ENCODE measurements around the gene CCDC92. TPM values are rescaled to one million over a fixed set of nuclear protein-coding genes. Genes with fewer than 3 reads are reported as not detected.

Gene CCDC92
- total RNA-seq, 1 donor from 2014 or later, result 38.9 TPM

DNA sequence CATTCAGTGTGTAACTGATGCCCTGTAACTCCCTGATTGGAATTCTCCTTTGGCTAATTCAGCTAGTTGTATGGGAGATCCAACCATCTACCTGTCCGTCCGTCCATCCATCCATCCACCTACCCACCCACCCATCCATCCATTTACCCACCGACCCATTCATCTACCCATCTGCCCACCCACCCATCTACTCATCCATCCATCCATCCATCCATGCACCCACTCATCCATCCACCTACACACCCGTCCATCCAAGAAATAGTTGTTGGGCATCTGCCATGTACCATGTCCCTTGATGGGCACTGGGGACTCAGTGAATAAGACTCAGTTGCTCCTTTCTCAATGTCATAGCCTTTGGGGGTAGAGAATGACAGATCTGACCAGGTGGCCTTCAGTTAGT is 48.1 kb downstream of the CCDC92 start:
- Mint-ChIP-seq H3K4me3 (ENCODE audit: unreplicated experiment) (no peak overlapping the region), H3K9me3 (ENCODE audit: unreplicated experiment) (no peaks in the 10 kb centered on the region), H3K4me1 (ENCODE audit: low read depth, unreplicated experiment) (no peaks in the 10 kb centered on the region), H3K27ac (ENCODE audit: unreplicated experiment) (no peak overlapping the region), H3K27me3 (ENCODE audit: low read depth, unreplicated experiment) (peaks cover 19% of the 10 kb centered on the region), H3K36me3 (ENCODE audit: low read depth, unreplicated experiment) (no peaks in the 10 kb centered on the region)
- Histone ChIP-seq H3K36me3 (ENCODE audit: insufficient read depth, low read length) (no peaks in the 10 kb centered on the region), H3K27ac (ENCODE audit: low read depth, low read length) (no peak overlapping the region), H3K4me1 (ENCODE audit: insufficient read depth, low read length) (no peaks in the 10 kb centered on the region), H3K4me2 (ENCODE audit: low read length) (no peak overlapping the region), H3K27me3 (ENCODE audit: insufficient read depth, low read length) (no peaks in the 10 kb centered on the region), H2AFZ (ENCODE audit: low read depth, low read length) (no peak overlapping the region), H3K9ac (ENCODE audit: low read length) (no peak overlapping the region), H3K4me3 (ENCODE audit: insufficient read depth, low read depth, low read length) (no peak overlapping the region), H3K79me2 (ENCODE audit: insufficient read depth, low read length) (no peaks in the 10 kb centered on the region), H4K20me1 (ENCODE audit: insufficient read depth, low read length) (no peaks in the 10 kb centered on the region), H3K9me3 (ENCODE audit: insufficient read depth, low read depth, low read length) (no peaks in the 10 kb centered on the region)
- DNase-seq (ENCODE audit: low read depth) (no peak), FAIRE-seq (no peak)
- TF ChIP-seq, protein P1, sequence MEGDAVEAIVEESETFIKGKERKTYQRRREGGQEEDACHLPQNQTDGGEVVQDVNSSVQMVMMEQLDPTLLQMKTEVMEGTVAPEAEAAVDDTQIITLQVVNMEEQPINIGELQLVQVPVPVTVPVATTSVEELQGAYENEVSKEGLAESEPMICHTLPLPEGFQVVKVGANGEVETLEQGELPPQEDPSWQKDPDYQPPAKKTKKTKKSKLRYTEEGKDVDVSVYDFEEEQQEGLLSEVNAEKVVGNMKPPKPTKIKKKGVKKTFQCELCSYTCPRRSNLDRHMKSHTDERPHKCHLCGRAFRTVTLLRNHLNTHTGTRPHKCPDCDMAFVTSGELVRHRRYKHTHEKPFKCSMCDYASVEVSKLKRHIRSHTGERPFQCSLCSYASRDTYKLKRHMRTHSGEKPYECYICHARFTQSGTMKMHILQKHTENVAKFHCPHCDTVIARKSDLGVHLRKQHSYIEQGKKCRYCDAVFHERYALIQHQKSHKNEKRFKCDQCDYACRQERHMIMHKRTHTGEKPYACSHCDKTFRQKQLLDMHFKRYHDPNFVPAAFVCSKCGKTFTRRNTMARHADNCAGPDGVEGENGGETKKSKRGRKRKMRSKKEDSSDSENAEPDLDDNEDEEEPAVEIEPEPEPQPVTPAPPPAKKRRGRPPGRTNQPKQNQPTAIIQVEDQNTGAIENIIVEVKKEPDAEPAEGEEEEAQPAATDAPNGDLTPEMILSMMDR (IDR thresholded peaks at IDR 0.05; ENCODE audit: insufficient read depth, low read depth, low read length), result no peak
- no peak for TF ChIP-seq EZH2 (IDR thresholded peaks at IDR 0.05; ENCODE audit: insufficient read depth, low read length)

DNA sequence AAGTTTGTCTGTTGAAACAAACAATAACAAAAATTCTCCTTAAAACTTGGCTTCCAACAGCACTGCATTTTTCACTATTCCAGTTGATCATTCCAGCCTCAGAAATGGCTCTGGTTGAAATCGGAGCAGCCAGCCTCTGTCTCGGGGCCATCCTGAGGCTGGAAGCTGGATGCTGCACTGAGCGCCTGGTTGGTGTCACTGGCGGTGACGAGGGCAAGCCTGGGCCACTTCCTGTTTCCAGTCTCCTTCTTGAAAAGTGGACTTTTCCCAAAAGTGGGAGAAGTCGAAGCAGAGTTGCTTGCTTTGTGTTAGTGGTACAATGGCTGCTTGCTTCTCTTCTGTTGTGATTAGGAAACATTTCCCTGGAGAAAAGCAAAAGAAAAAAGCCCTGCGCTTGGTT is 48.7 kb downstream of the CCDC92 start:
- no peaks in the 10 kb centered on the region for H3K9me3 Mint-ChIP-seq (ENCODE audit: unreplicated experiment)
- no peaks in the 10 kb centered on the region for H4K20me1 ChIP-seq (ENCODE audit: insufficient read depth, low read length)
- no peaks in the 10 kb centered on the region for H3K36me3 ChIP-seq (ENCODE audit: insufficient read depth, low read length)
- H2AFZ ChIP-seq (ENCODE audit: low read depth, low read length), result no peak overlapping the region
- H3K4me1 Mint-ChIP-seq (ENCODE audit: low read depth, unreplicated experiment), result no peaks in the 10 kb centered on the region
- H3K4me3 Mint-ChIP-seq (ENCODE audit: unreplicated experiment), result no peak overlapping the region
- no peaks in the 10 kb centered on the region for H3K36me3 Mint-ChIP-seq (ENCODE audit: low read depth, unreplicated experiment)
- H3K27ac ChIP-seq (ENCODE audit: low read depth, low read length), result no peak overlapping the region
- DNase-seq (ENCODE audit: low read depth) (no peak), FAIRE-seq (no peak)
- H3K4me1 ChIP-seq (ENCODE audit: insufficient read depth, low read length), result no peaks in the 10 kb centered on the region
- H3K9ac ChIP-seq (ENCODE audit: low read length), result no peak overlapping the region
- H3K4me2 ChIP-seq (ENCODE audit: low read length), result no peak overlapping the region
- H3K4me3 ChIP-seq (ENCODE audit: insufficient read depth, low read depth, low read length), result no peak overlapping the region
- H3K9me3 ChIP-seq (ENCODE audit: insufficient read depth, low read depth, low read length), result no peaks in the 10 kb centered on the region
- H3K79me2 ChIP-seq (ENCODE audit: insufficient read depth, low read length), result no peaks in the 10 kb centered on the region
- H3K27ac Mint-ChIP-seq (ENCODE audit: unreplicated experiment), result no peak overlapping the region
- peaks cover 17% of the 10 kb centered on the region for H3K27me3 Mint-ChIP-seq (ENCODE audit: low read depth, unreplicated experiment)
- TF ChIP-seq, protein P1 (IDR thresholded peaks at IDR 0.05; ENCODE audit: insufficient read depth, low read depth, low read length), result no peak
- no peak for TF ChIP-seq EZH2 (IDR thresholded peaks at IDR 0.05; ENCODE audit: insufficient read depth, low read length)
- no peaks in the 10 kb centered on the region for H3K27me3 ChIP-seq (ENCODE audit: insufficient read depth, low read length)

DNA sequence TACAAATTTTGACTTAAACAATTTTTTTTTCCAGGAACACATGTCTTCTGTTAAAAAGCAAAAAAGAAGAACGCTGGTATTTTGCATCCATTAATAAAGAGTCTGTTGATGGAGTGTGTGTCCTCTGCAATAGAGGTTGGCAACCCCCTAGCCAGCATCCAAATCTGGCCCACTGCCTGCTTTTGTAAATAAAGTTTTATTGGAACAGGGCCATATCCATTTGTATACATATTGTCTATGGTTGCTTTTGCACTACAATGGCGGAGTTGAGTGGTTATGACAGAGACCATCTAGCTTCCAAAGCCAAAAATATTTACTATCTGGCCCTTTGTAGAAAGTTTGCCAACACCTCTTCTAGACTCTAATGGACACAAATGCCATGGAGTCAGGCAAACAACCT is 49.6 kb downstream of the CCDC92 start:
- no peaks in the 10 kb centered on the region for H3K36me3 ChIP-seq (ENCODE audit: insufficient read depth, low read length)
- no peak overlapping the region for H3K4me2 ChIP-seq (ENCODE audit: low read length)
- Mint-ChIP-seq H3K36me3 (ENCODE audit: low read depth, unreplicated experiment) (no peaks in the 10 kb centered on the region), H3K27ac (ENCODE audit: unreplicated experiment) (no peak overlapping the region), H3K9me3 (ENCODE audit: unreplicated experiment) (no peaks in the 10 kb centered on the region), H3K4me1 (ENCODE audit: low read depth, unreplicated experiment) (no peaks in the 10 kb centered on the region), H3K4me3 (ENCODE audit: unreplicated experiment) (no peak overlapping the region), H3K27me3 (ENCODE audit: low read depth, unreplicated experiment) (peaks cover 14% of the 10 kb centered on the region)
- H3K9ac ChIP-seq (ENCODE audit: low read length), result no peak overlapping the region
- no peaks in the 10 kb centered on the region for H4K20me1 ChIP-seq (ENCODE audit: insufficient read depth, low read length)
- no peak overlapping the region for H3K27ac ChIP-seq (ENCODE audit: low read depth, low read length)
- no peaks in the 10 kb centered on the region for H3K27me3 ChIP-seq (ENCODE audit: insufficient read depth, low read length)
- H3K4me1 ChIP-seq (ENCODE audit: insufficient read depth, low read length), result no peaks in the 10 kb centered on the region
- H3K4me3 ChIP-seq (ENCODE audit: insufficient read depth, low read depth, low read length), result no peak overlapping the region
- FAIRE-seq (no peak), DNase-seq (ENCODE audit: low read depth) (no peak)
- no peaks in the 10 kb centered on the region for H3K79me2 ChIP-seq (ENCODE audit: insufficient read depth, low read length)
- H3K9me3 ChIP-seq (ENCODE audit: insufficient read depth, low read depth, low read length), result no peaks in the 10 kb centered on the region
- no peak overlapping the region for H2AFZ ChIP-seq (ENCODE audit: low read depth, low read length)
- TF ChIP-seq, protein P1 (IDR thresholded peaks at IDR 0.05; ENCODE audit: insufficient read depth, low read depth, low read length), result no peak
- TF ChIP-seq EZH2 (IDR thresholded peaks at IDR 0.05; ENCODE audit: insufficient read depth, low read length), result no peak

Data from astrocyte (in vitro differentiated cells and primary cell).